Measurements from ENCODE around the gene VPS4A.

DNA sequence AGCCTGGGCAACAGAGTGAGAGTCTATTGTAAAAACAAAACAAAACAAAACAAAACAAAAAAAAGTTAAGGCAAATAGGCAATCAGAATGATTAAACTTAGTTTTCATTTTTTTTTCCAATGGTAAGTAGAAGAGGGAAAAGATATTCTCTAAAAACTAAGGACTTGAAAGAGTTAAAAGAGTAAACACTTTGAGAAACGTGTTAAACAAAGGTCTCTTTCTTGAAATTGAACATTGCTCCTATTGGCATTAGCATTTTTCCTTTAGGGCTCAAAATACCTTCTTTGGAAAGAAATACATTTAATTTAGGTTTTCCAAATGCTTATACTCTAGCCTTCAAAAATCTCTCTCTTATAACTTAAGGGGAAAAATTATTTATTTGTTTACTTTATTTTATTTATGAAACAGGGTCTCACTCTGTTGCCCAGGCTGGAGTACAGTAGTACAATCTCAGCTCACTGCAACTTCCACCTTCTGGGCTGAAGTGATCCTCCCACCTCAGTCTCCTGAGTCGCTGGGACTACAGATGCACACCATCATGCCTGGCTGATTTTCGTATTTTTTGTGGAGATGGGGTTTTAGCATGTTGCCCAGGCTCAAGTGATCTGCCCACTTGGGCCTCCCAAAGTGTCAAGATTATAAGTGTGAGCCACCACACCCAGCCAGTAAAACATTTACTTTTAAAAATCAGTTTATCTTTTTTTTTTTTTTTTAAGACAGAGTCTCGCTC, 44.7 kb upstream of the VPS4A start:
- TF ChIP-seq ELF4 (IDR thresholded peaks at IDR 0.05) = no peak
- TF ChIP-seq TARDBP (IDR thresholded peaks at IDR 0.05) = no peak
- TF ChIP-seq L3MBTL2 (conservative IDR thresholded peaks at IDR 0.05) = no peak
- TF ChIP-seq ARNT (IDR thresholded peaks at IDR 0.05) = no peak
- no peak for TF ChIP-seq LEF1 (IDR thresholded peaks at IDR 0.05; ENCODE audit: borderline replicate concordance)
- no peak for TF ChIP-seq FOXM1 (IDR thresholded peaks at IDR 0.05; ENCODE audit: borderline replicate concordance)
- no peak for TF ChIP-seq SP1 (IDR thresholded peaks at IDR 0.05)

Measured in HEK293T (cell line).